ENCODE measurements around the gene OSTM1. TPM values are rescaled to one million over a fixed set of nuclear protein-coding genes. Genes with fewer than 3 reads are reported as not detected.
A peak's percentile ranks its signal among the peaks of the same experiment; 100 is the strongest.

Gene OSTM1
- total RNA-seq, 2 donors from 2014 or later, result 114 to 116 TPM

GRCh38 chr6:108116546-108117426 is 42.2 kb upstream of the OSTM1 start:
- Histone ChIP-seq H3K36me3 (no peaks in the 10 kb centered on the region), H3K27me3 (replicated peaks; ENCODE audit: insufficient read depth) (peaks cover 20% of the 10 kb centered on the region), H3K4me1 (ENCODE audit: control insufficient read depth in 1 of 2, low read depth in 2 of 2) (peaks cover 26 to 50% of the 10 kb centered on the region in 2 donors), H3K27ac (peak overlapping the region in 1 of 2 donors; percentile 39), H3K4me3 (peak overlapping the region; percentile 81), H3K9me3 (no peaks in the 10 kb centered on the region)
- ATAC-seq (ENCODE audit: insufficient number of reproducible peaks, low FRiP score, low read depth) (no peak), DNase-seq (ENCODE audit: low spot score) (no peak)
- TF ChIP-seq CTCF (IDR thresholded peaks at IDR 0.05), result no peak

- DNase-seq (ENCODE audit: low spot score), result no peak
- ATAC-seq (ENCODE audit: insufficient number of reproducible peaks, low FRiP score, low read depth), result peak; percentile 68
These were observed 41.1 kb upstream of the OSTM1 start for GRCh38 chr6:108115598-108116058.

GRCh38 chr6:108114841-108115597 is 40.5 kb upstream of the OSTM1 start:
- ATAC-seq (ENCODE audit: insufficient number of reproducible peaks, low FRiP score, low read depth) (no peak), DNase-seq (ENCODE audit: low spot score) (no peak)
- Histone ChIP-seq H3K9me3 (no peaks in the 10 kb centered on the region), H3K27ac (no peak overlapping the region), H3K4me3 (peak overlapping the region; percentile 73), H3K36me3 (no peaks in the 10 kb centered on the region), H3K27me3 (replicated peaks; ENCODE audit: insufficient read depth) (peaks cover 20% of the 10 kb centered on the region), H3K4me1 (ENCODE audit: control insufficient read depth in 1 of 2, low read depth in 2 of 2) (peaks cover 26 to 50% of the 10 kb centered on the region in 2 donors)
- TF ChIP-seq CTCF (IDR thresholded peaks at IDR 0.05), result no peak

More at GRCh38 chr6:108115598-108116058, 41.1 kb upstream of the OSTM1 start:
- no peak for TF ChIP-seq CTCF (IDR thresholded peaks at IDR 0.05)
- H3K4me3 ChIP-seq, result peak overlapping the region; percentile 73
- H3K27ac ChIP-seq, result no peak overlapping the region
- no peaks in the 10 kb centered on the region for H3K9me3 ChIP-seq
- H3K27me3 ChIP-seq (replicated peaks; ENCODE audit: insufficient read depth), result peaks cover 20% of the 10 kb centered on the region
- no peaks in the 10 kb centered on the region for H3K36me3 ChIP-seq
- peaks cover 26 to 50% of the 10 kb centered on the region in 2 donors for H3K4me1 ChIP-seq (ENCODE audit: control insufficient read depth in 1 of 2, low read depth in 2 of 2)

- ATAC-seq (ENCODE audit: insufficient number of reproducible peaks, low FRiP score, low read depth) (peak; percentile 45), DNase-seq (ENCODE audit: low spot score) (no peak)
- peak; percentile 58 for TF ChIP-seq CTCF (IDR thresholded peaks at IDR 0.05)
- peaks cover 11% of the 10 kb centered on the region for H3K27me3 ChIP-seq (replicated peaks; ENCODE audit: insufficient read depth)
- H3K9me3 ChIP-seq, result no peaks in the 10 kb centered on the region
- H3K4me3 ChIP-seq, result peak overlapping the region; percentile 73
- H3K36me3 ChIP-seq, result no peaks in the 10 kb centered on the region
- no peak overlapping the region for H3K27ac ChIP-seq
- H3K4me1 ChIP-seq (ENCODE audit: control insufficient read depth in 1 of 2, low read depth in 2 of 2), result peaks cover 20 to 42% of the 10 kb centered on the region in 2 donors
These were observed 39.3 kb upstream of the OSTM1 start for GRCh38 chr6:108113557-108114519.
